Measurements from ENCODE around the gene AOAH.
"Not testable (repeated sequence)": the region's sequence is repeated elsewhere in the genome, so short reads cannot be mapped to it uniquely, and the experiment has no call there.

AOAH gene

DNA sequence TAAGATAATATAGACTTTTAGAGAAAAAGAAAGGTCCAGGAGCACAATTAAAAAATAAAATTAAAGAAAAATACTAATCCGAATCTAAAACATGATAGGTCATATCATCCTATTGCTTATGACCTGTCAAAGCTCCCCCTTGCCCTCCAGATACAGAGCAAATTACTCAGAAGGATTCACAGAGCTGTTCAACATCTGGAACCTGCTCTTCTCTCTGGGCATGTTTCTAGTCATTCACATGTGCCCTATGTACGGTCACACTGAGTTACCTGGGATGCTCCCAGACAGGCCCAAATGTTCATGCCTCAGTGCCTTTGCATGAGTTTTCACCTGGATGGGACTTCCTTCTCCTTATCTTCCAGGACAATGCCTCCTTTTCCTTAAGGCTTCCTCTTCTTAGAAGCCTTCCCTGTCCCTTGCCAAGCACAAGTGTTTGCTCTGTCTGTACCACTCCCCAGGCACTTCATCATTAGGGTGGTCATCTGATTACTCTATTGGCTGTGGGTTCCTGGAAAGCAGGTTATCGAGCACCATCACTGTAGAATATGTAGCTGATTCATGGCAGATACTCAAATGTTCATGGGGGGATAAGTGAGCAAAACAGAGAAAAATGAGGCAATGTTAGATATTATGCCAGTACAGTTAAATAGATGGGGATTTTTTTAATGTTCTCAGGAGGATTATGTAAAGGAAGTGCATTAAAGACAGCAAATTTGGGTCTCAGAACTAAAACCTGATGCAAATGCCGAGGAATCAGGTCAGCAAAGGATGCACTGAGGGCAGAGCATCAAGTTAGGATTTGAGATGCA is 12.0 kb upstream of the AOAH start:
- no peak for DNase-seq (ENCODE audit: low spot score)

DNA sequence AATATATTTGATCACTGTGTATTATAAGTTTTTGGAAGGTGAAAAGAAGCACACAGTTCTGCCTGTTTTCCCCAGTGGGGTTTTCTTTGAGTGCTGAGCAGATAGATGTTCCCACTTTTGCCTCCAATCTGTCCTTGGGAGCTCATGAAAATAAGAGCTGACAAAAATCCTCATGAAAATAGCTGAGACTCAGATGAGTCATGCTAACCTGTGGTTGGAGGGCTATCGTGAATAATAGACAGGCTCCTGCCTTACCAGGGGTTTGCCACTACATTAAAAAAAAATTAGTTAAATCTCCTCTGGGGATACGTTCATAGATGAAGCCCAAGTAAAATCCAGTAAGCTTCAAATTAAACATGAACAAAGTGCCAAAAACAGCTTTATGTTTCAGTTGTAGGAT is 10.9 kb upstream of the AOAH start:
- DNase-seq (ENCODE audit: low spot score), result peak; percentile 56

GRCh38 chr7:36734731-36735130 is 10.4 kb upstream of the AOAH start:
- no peak for DNase-seq (ENCODE audit: low spot score)

- DNase-seq (ENCODE audit: low spot score), result no peak
Observed at GRCh38 chr7:36733411-36733810, 9.1 kb upstream of the AOAH start.

- no peak for DNase-seq (ENCODE audit: low spot score)
Observed at GRCh38 chr7:36732806-36733205, 8.5 kb upstream of the AOAH start.

GRCh38 chr7:36730046-36730445 is 5.8 kb upstream of the AOAH start:
- DNase-seq (ENCODE audit: low spot score), result no peak

DNA sequence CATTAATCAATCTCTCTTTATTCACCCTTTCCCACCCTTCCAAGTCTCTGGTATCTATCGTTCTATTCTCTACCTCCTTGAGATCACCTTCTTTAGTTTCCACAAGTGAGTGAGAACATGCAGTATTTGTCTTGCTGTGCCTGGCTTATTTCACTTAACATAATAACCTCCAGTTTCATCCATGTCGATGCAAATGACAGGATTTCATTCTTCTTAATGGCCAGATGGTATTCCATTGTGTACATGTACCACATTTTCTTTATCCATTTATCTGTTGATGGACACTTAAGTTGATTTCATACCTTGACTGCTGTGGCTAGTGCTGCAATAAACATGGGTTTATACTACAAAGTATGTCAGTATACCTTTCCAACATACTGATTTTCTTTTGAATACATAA is 3.8 kb upstream of the AOAH start:
- no peak for DNase-seq (ENCODE audit: low spot score)

- DNase-seq (ENCODE audit: low spot score), result peak; percentile 36
Observed at GRCh38 chr7:36726806-36727503, 2.7 kb upstream of the AOAH start.

DNA sequence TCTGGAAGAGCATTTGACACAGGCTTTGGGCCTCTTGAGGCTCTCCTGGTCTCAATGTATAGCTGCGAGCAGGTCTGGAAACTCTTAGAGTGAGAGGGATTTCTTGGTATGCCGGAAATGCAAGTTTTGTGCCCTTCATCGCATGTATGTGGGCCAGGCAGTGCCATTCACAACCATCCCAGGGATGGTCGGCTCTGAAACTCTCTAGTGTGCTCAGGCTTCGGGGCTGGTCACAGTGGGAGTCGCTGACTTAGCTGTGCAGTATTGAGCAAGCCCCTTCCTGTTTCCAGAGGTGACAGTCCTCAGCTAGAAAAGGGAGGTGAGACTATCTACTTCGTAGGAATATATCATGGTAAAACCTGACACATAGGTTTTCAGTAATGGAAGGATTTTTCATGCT is 2.0 kb upstream of the AOAH start:
- no peak for DNase-seq (ENCODE audit: low spot score)

DNA sequence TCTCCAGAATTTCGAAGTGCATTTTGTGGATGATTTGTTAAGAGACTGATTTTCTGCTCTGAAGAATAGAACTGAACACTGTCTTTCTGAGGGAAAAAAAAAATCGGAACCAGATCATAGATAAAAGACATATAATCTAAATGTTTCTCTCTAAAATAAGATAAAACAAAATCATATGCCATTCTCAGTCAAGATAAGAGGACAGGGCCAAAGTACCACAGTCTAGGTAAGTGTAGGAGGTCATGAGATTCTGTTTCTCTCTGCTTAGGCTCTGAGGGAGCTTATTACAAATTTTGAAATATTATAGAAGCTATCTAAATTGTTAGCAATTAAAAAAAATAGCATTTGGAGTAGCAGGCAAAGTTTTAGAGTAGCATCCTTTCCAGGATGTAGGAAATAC is 702 bp upstream of the AOAH start:
- DNase-seq (ENCODE audit: low spot score), result no peak

- DNase-seq (ENCODE audit: low spot score), result no peak
Observed at GRCh38 chr7:36723291-36723690, 1.0 kb downstream of the AOAH start.

GRCh38 chr7:36719083-36719632 is 5.1 kb downstream of the AOAH start:
- no peak for DNase-seq (ENCODE audit: low spot score)

DNA sequence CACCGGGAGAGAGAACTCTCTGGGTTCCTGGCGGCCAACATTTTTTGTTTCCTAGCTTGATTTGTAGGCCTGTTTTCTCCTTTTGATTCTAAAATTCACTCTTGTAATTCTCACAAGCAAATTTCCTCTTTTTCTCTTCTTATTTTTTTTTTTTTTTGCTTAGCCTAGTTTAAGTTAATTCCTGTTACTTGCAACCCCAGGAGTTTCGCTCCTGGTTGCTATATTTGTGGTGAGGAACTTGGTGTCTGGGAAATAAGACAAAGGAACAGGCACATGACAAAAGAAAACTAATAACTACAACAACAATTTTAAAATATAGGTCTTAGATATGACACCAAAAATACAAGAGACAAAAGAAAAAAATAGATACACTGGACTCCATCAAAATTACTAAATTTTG is 6.7 kb downstream of the AOAH start:
- DNase-seq (ENCODE audit: low spot score), result no peak

DNA sequence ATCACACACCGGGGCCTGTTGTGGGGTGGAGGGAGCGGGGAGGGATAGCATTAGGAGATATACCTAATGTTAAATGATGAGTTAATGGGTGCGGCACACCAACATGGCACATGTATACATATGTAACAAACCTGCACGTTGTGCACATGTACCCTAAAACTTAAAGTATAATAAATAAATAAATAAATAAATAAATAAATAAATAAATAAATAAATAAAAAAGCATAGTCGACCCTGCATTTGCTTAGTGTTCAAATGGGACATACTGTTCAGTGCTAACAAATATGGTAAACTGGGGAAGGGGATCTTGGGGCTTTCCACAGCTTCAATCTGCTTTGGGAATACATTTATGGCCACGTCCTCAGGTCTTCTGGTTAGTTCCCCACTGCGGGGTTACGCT is 7.5 kb downstream of the AOAH start:
- DNase-seq (ENCODE audit: low spot score), result not testable (repeated sequence)

GRCh38 chr7:36712015-36712414 is 12.3 kb downstream of the AOAH start:
- no peak for DNase-seq (ENCODE audit: low spot score)

DNA sequence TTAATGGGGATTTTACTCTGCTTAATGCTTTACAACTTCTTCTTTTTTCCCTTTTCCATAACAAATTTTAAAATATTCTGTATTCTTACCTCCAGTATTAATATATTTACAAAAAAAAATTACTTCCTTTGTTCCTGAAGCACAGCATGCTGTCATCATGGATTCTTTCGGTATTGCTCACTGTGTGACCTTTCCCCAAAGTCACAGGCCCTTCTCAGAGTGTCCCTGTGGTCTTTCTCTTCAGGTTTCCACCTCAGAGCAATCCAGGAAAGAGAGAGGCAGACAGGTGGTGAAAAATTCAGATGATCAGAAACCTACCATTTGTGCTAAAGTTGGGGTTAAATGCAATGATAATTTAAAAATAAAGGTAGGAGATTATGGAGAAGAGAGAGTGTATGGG is 13.0 kb downstream of the AOAH start:
- peak; percentile 60 for DNase-seq (ENCODE audit: low spot score)

DNA sequence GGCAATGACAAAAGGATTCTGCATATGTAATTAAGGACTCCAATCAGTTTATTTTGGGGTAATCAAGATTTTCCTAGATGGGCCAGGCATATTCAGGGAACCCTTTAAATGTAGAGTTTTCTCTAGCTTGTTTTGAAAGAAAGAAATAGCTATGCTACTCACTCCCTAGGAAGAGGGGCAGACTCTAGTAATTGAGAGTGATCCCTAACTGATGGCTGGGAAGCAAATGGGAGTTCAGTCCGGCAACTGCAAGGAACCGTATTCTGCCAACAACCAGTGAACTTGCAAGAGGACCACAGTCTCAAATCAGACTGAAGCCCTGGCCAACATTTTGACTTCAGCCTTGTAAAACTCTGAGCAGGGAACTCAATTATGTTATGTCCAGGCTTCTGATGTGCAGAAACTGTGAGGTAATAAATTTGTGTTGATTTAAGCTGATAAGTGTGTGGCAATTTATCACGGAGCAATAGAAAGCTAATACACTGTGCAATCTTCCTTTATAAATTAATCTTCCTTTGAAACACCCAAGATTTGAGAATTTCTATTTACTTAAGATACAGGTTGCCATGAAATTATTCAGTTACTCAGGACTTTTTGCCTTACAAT is 14.0 kb downstream of the AOAH start:
- DNase-seq (ENCODE audit: low spot score), result no peak

- no peak for DNase-seq (ENCODE audit: low spot score)
Observed at GRCh38 chr7:36708767-36709166, 15.5 kb downstream of the AOAH start.

DNA sequence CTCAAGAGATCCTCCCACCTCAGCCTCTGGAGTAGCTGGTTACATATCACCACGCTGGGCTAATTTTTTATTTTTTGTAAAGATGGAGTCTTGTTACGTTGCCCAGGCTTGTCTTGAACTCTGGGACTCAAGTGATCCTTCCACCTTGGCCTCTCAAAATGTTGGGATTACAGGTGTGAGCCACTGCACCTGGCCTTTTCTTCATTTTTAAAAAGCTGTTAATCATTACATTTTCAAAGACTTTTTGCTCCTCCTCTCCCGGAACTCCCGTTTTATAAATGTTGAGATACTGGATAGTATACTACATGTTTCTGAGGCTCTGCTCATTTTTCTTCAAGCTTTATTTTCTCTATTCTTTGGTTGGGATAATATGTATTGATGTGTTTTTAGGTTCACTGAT is 16.4 kb downstream of the AOAH start:
- DNase-seq (ENCODE audit: low spot score), result peak; percentile 53

DNA sequence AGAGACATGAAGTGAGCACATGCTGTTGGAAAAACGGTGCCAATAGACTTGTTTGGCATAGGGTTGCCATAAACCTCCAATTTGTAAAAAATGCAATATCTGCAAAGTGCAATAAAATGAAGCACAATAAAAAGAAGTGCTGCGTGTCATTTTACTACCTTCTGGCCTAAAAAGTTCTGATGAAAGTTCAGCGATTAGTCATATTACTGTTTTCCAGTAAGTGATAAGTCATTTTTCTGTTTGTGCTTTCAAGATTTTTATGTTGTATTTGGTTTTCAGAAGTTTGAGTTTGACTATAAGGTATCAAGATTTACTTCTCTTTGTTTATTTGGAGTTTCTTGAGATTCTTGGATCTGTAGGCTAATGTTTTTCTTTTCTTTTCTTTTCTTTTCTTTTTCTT is 16.8 kb downstream of the AOAH start:
- DNase-seq (ENCODE audit: low spot score), result no peak

- not testable (repeated sequence) for DNase-seq (ENCODE audit: low spot score)
Observed at GRCh38 chr7:36703860-36704259, 20.4 kb downstream of the AOAH start.

DNA sequence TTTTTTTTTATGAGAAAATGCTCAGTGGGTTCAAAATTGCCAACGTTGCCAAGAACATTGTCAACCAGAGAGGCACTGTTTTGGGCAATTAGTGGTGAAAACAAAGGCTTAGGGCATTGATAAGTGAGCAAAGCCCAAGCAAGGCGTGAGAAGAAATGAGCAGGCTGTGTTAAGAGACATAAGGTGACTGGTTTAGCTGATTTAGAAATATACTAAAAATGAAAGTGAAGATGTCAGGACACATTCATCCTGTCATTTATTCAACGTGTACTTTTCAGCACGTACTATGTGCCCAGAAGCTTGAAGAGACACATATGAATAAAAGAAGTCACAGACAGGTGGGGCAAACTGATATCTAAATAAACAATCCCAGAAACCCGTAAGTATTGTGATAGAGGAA is 31.8 kb downstream of the AOAH start:
- DNase-seq (ENCODE audit: low spot score), result no peak

DNA sequence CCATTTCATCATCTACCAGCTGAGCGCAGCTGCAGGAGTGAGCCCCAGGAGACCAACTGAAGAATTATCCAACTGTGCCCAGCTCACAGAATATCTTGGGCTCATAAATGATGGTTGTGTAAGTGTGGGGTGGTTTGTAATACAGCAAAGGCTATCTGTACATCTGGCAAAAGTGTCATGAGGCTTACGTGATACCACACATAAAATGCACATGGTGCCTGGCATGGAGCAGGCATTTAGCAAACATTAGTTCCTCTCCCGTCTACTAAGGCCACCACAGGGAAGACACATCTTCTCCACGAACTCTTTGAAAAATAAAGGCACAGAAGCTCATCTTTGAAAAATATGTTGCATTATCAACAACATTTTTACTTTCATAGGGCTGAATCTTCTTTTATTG is 32.3 kb downstream of the AOAH start:
- no peak for DNase-seq (ENCODE audit: low spot score)
